DOHH2 (cell line): ENCODE measurements around the gene SAMHD1.

ENCODE experiments used
- H3F3A ChIP-seq: fragments of 200-600 bp; sonication (generic), shearing (Covaris generic); 2 replicates; pipeline ENCODE4 v1.6.0; 2016; ENCODE audit warnings: antibody characterized with exemption, mild to moderate bottlenecking; ENCODE audit not compliant: control insufficient read depth, insufficient read depth
- H3K27ac ChIP-seq: fragments of 200-600 bp; sonication (generic); 2 replicates; pipeline ENCODE4 v1.5.1; 2014; ENCODE audit warnings: low read depth, mild to moderate bottlenecking, low read length, moderate library complexity
- H3K27me3 ChIP-seq: fragments of 200-600 bp; sonication (generic); 2 replicates; pipeline ENCODE4 v1.6.1; 2014; ENCODE audit warnings: mild to moderate bottlenecking, low read length, mixed read lengths; ENCODE audit not compliant: control insufficient read depth
- H3K36me3 ChIP-seq: fragments of 200-600 bp; sonication (generic); 2 replicates; pipeline ENCODE4 v1.6.1; 2014; ENCODE audit warnings: mild to moderate bottlenecking, low read length, moderate library complexity, mixed read lengths; ENCODE audit not compliant: control insufficient read depth
- H3K4me1 ChIP-seq: fragments of 200-600 bp; sonication (generic); 2 replicates; pipeline ENCODE4 v1.6.1; 2014; ENCODE audit warnings: mild to moderate bottlenecking, low read length, mixed read lengths; ENCODE audit not compliant: control insufficient read depth
- H3K4me2 ChIP-seq: fragments of 200-600 bp; sonication (generic); 2 replicates; pipeline ENCODE4 v1.6.0; 2014; ENCODE audit warnings: mild to moderate bottlenecking, low read length, moderate library complexity
- H3K4me3 ChIP-seq: fragments of 200-600 bp; sonication (generic); 2 replicates; pipeline ENCODE4 v1.5.1; 2014; ENCODE audit warnings: mild to moderate bottlenecking, low read length, mixed read lengths
- H3K79me2 ChIP-seq: fragments of 200-600 bp; sonication (generic); 2 replicates; pipeline ENCODE4 v1.6.1; 2014; ENCODE audit warnings: mild to moderate bottlenecking, low read length, mixed read lengths; ENCODE audit not compliant: control insufficient read depth
- H3K9me2 ChIP-seq: fragments of 200-600 bp; sonication (generic); replicated peaks from 2 replicates; pipeline ENCODE4 v1.6.1; 2014; ENCODE audit warnings: mild to moderate bottlenecking, low read length, mixed read lengths; ENCODE audit not compliant: control insufficient read depth
- H3K9me3 ChIP-seq: fragments of 200-600 bp; sonication (generic); 2 replicates; pipeline ENCODE4 v1.6.1; 2014; ENCODE audit warnings: antibody characterized with exemption, low read length, mixed read lengths; ENCODE audit not compliant: control insufficient read depth, insufficient read depth
- H4K20me1 ChIP-seq: fragments of 200-600 bp; sonication (generic); 2 replicates; pipeline ENCODE4 v1.6.0; 2014; ENCODE audit warnings: low read depth, mild to moderate bottlenecking, antibody characterized with exemption, low read length, moderate library complexity; ENCODE audit not compliant: control insufficient read depth, insufficient read depth
- CTCF ChIP-seq: fragments of 200-600 bp; sonication (generic); IDR thresholded peaks from one replicate; pipeline ENCODE4 v1.5.1; 2014; ENCODE audit warnings: antibody characterized with exemption, mild to moderate bottlenecking, low read depth, low read length; ENCODE audit not compliant: poor library complexity, severe bottlenecking
- EZH2phosphoT487 ChIP-seq: fragments of 200-600 bp; sonication (generic); IDR thresholded peaks from 2 replicates; pipeline ENCODE4 v1.6.1; 2017; ENCODE audit warnings: borderline replicate concordance, mild to moderate bottlenecking, antibody characterized with exemption, low read length, moderate library complexity, mixed read lengths

Gene SAMHD1

GRCh38 chr20:36971103-36971502 is 19.6 kb upstream of the SAMHD1 start:
- no peak overlapping the region for H3K4me2 ChIP-seq
- H4K20me1 ChIP-seq, result no peaks in the 10 kb centered on the region
- no peaks in the 10 kb centered on the region for H3K79me2 ChIP-seq
- no peaks in the 10 kb centered on the region for H3K27me3 ChIP-seq
- no peaks in the 10 kb centered on the region for H3K36me3 ChIP-seq
- H3K27ac ChIP-seq, result no peak overlapping the region
- H3K4me3 ChIP-seq, result no peak overlapping the region
- H3K4me1 ChIP-seq, result peaks cover 28% of the 10 kb centered on the region
- no peaks in the 10 kb centered on the region for H3K9me3 ChIP-seq
- H3K9me2 ChIP-seq, result no peaks in the 10 kb centered on the region
- TF ChIP-seq EZH2phosphoT487, result no peak
- no peak for TF ChIP-seq CTCF
- peaks cover 3% of the 10 kb centered on the region; the same call in 1 of the 2 replicates for H3F3A ChIP-seq

DNA sequence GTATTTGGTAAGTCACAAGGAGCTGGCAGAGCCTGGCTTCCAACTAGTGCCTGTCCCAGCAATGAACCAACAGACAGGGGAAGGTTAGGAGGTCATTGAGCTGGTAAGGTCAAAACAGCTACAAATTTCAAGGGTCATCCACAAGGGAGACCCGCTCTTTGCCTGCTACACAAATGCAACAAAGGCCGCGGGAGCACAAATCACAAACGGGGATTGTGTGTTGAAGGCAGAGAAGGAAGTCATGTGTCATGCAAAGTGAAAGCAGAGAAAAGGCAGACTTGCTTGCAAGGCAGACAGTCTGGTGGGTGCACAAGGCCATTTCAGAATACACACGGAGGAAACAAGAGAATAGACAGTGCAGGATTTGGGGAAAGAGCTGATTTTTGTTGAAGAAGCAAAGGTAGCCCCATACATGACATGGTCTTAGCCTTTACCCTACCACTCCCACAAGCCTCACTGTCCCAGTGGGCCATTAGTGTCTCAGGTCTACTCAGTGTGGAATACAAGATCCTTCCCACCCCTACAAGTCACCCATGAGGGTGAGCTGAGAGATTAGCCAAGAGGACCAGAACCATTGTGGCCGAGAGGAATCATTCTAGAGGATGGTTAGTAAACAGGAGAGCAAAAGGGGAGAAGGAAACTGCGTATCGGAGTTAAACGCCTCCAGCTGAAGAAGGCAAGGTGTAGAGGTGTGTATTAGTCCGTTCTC is 18.1 kb upstream of the SAMHD1 start:
- Histone ChIP-seq H3K4me2 (no peak overlapping the region), H3K27ac (no peak overlapping the region)

DNA sequence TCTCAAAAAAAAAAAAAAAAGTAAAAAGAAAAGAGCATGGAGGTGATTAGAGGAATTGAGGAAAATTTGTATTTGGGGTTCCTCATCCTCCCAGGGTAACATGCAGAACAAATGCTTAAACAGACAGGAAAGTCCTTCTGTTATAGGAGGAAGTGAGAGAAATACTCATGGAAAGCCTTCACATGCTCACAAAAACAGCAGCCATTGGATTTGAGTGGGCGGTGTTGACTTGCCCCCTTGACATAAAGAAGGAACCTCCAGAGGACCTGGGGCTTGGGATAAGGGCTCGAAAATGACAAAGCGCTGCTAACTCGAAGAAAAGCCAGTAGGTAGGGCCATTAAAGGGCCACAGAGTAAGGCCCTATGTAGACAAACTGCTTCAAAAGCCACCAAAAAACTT is 17.5 kb upstream of the SAMHD1 start:
- Histone ChIP-seq H3K4me2 (no peak overlapping the region), H3K4me3 (no peak overlapping the region), H3K9me2 (no peaks in the 10 kb centered on the region), H3K79me2 (no peaks in the 10 kb centered on the region), H3K27me3 (no peaks in the 10 kb centered on the region), H4K20me1 (no peaks in the 10 kb centered on the region), H3K27ac (no peak overlapping the region), H3K4me1 (peaks cover 14% of the 10 kb centered on the region), H3F3A (no peaks in the 10 kb centered on the region), H3K36me3 (no peaks in the 10 kb centered on the region), H3K9me3 (no peaks in the 10 kb centered on the region)
- TF ChIP-seq EZH2phosphoT487 (no peak), CTCF (no peak)

More for the DNA sequence above, 18.1 kb upstream of the SAMHD1 start:
- H3K4me3 ChIP-seq, result no peak overlapping the region
- H3K4me1 ChIP-seq, result peaks cover 20% of the 10 kb centered on the region
- no peaks in the 10 kb centered on the region for H3K79me2 ChIP-seq
- no peaks in the 10 kb centered on the region for H3K36me3 ChIP-seq
- TF ChIP-seq EZH2phosphoT487 (no peak), CTCF (no peak)
- no peaks in the 10 kb centered on the region for H3K9me2 ChIP-seq
- H4K20me1 ChIP-seq, result no peaks in the 10 kb centered on the region
- no peaks in the 10 kb centered on the region for H3F3A ChIP-seq
- no peaks in the 10 kb centered on the region for H3K27me3 ChIP-seq
- H3K9me3 ChIP-seq, result no peaks in the 10 kb centered on the region
